Measurements from ENCODE around the gene PVR. TPM values are rescaled to one million over a fixed set of nuclear protein-coding genes. Genes with fewer than 3 reads are reported as not detected.
"Not testable (repeated sequence)": the region's sequence is repeated elsewhere in the genome, so short reads cannot be mapped to it uniquely, and the experiment has no call there.

Gene PVR
- total and polyA plus RNA-seq, 10 of the 15 experiments (the other 5 are each of a cell fraction or from before 2014, with no cell fraction given): 0.07 to 4.0 (median 1.9) TPM

GRCh38 chr19:44628793-44629192 lies 14.9 kb upstream of the PVR start:
- in situ Hi-C loops (cut with MboI): no loop called here
- TF ChIP-seq EZH2 (IDR thresholded peaks at IDR 0.05; ENCODE audit: borderline replicate concordance, control insufficient read depth, low read depth, low read length) (no peak), KAT2A (conservative IDR thresholded peaks at IDR 0.05; ENCODE audit: control insufficient read depth, low read depth, low read length) (no peak), FOXK2 (IDR thresholded peaks at IDR 0.05) (no peak), TCF7 (IDR thresholded peaks at IDR 0.05; ENCODE audit: borderline replicate concordance) (no peak), IKZF2 (IDR thresholded peaks at IDR 0.05) (no peak), BACH1 (IDR thresholded peaks at IDR 0.05; ENCODE audit: borderline replicate concordance) (no peak)
- TF ChIP-seq, protein P1, sequence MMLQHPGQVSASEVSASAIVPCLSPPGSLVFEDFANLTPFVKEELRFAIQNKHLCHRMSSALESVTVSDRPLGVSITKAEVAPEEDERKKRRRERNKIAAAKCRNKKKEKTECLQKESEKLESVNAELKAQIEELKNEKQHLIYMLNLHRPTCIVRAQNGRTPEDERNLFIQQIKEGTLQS (IDR thresholded peaks at IDR 0.05; ENCODE audit: borderline replicate concordance, extremely low read depth, low read depth, low read length): no peak
- TF ChIP-seq, protein P2, sequence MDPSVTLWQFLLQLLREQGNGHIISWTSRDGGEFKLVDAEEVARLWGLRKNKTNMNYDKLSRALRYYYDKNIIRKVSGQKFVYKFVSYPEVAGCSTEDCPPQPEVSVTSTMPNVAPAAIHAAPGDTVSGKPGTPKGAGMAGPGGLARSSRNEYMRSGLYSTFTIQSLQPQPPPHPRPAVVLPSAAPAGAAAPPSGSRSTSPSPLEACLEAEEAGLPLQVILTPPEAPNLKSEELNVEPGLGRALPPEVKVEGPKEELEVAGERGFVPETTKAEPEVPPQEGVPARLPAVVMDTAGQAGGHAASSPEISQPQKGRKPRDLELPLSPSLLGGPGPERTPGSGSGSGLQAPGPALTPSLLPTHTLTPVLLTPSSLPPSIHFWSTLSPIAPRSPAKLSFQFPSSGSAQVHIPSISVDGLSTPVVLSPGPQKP (IDR thresholded peaks at IDR 0.05; ENCODE audit: low read depth, low read length): no peak
- POLR2A ChIA-PET: no interaction called here
- RAD21 ChIA-PET (ENCODE audit: unreplicated experiment): no interaction called here
- Histone ChIP-seq H3K27me3 (replicated peaks in 1 of 2; ENCODE audit: control insufficient read depth in 2 of 2, insufficient read depth in 2 of 2, low read length in 1 of 2) (no peaks in the 10 kb centered on the region), H3K9ac (ENCODE audit: control insufficient read depth, insufficient read depth, low read length) (no peak overlapping the region), H3K4me2 (ENCODE audit: control insufficient read depth, insufficient read depth) (no peak overlapping the region), H3K27ac (ENCODE audit: control insufficient read depth, insufficient read depth) (no peak overlapping the region), H3K4me3 (no peak overlapping the region), H3K9me3 (replicated peaks; ENCODE audit: control insufficient read depth, insufficient read depth, low read length) (no peaks in the 10 kb centered on the region; the same call in 2 of the 3 replicates), H3K36me3 (ENCODE audit: control insufficient read depth in 2 of 2, insufficient read depth in 2 of 2, low read length in 1 of 2) (no peaks in the 10 kb centered on the region), H2AFZ (ENCODE audit: control insufficient read depth, low read depth, low read length) (no peak overlapping the region), H3K79me2 (ENCODE audit: control insufficient read depth, insufficient read depth, low read length) (no peaks in the 10 kb centered on the region), H4K20me1 (ENCODE audit: control insufficient read depth, insufficient read depth) (no peaks in the 10 kb centered on the region), H3K4me1 (ENCODE audit: control insufficient read depth, insufficient read depth, low read length) (no peaks in the 10 kb centered on the region)
- CTCF ChIA-PET: no interaction called here
- ATAC-seq: no peak
- no peak for DNase-seq (ENCODE audit: low read depth, low spot score)
- SMC1A ChIA-PET (ENCODE audit: uncharacterized antibody, unreplicated experiment): no interaction called here
- 0% methylated on average over 3 of the region's 3 CpGs for WGBS (ENCODE audit: insufficient coverage, insufficient replicate concordance, low lambda C conversion rate, missing lambda C conversion rate)
- intact Hi-C loops (cut with micrococcal nuclease; ENCODE audit: unreplicated experiment): no loop called here
- no peak for FAIRE-seq
- no TSS peak for BruUV-seq (replicated peaks)

GRCh38 chr19:44631611-44632010 lies 12.1 kb upstream of the PVR start:
- WGBS (ENCODE audit: insufficient coverage, insufficient replicate concordance, low lambda C conversion rate, missing lambda C conversion rate): 13% methylated on average over 8 of the region's 8 CpGs
- POLR2A ChIA-PET; BruUV-seq (replicated peaks): not testable (repeated sequence)

GRCh38 chr19:44634058-44634457 lies 9.7 kb upstream of the PVR start:
- intact Hi-C loops (cut with micrococcal nuclease; ENCODE audit: unreplicated experiment); FAIRE-seq; DNase-seq (ENCODE audit: low read depth, low spot score); BruUV-seq (replicated peaks); H3K79me2 ChIP-seq (ENCODE audit: control insufficient read depth, insufficient read depth, low read length); H4K20me1 ChIP-seq (ENCODE audit: control insufficient read depth, insufficient read depth); H3K9me3 ChIP-seq (replicated peaks; ENCODE audit: control insufficient read depth, insufficient read depth, low read length); H3K36me3 ChIP-seq (ENCODE audit: control insufficient read depth in 2 of 2, insufficient read depth in 2 of 2, low read length in 1 of 2); H3K27me3 ChIP-seq (replicated peaks in 1 of 2; ENCODE audit: control insufficient read depth in 2 of 2, insufficient read depth in 2 of 2, low read length in 1 of 2); SMC1A ChIA-PET (ENCODE audit: uncharacterized antibody, unreplicated experiment); CTCF ChIA-PET; RAD21 ChIA-PET (ENCODE audit: unreplicated experiment); H3K4me2 ChIP-seq (ENCODE audit: control insufficient read depth, insufficient read depth); H3K4me1 ChIP-seq (ENCODE audit: control insufficient read depth, insufficient read depth, low read length); in situ Hi-C loops (cut with MboI); H3K4me3 ChIP-seq; H3K27ac ChIP-seq (ENCODE audit: control insufficient read depth, insufficient read depth); H2AFZ ChIP-seq (ENCODE audit: control insufficient read depth, low read depth, low read length); POLR2A ChIA-PET; ATAC-seq; H3K9ac ChIP-seq (ENCODE audit: control insufficient read depth, insufficient read depth, low read length): not testable (repeated sequence)
- WGBS (ENCODE audit: insufficient coverage, insufficient replicate concordance, low lambda C conversion rate, missing lambda C conversion rate): 69% methylated on average over 5 of the region's 5 CpGs

More at GRCh38 chr19:44631611-44632010, 12.1 kb upstream of the PVR start:
- H3K27ac ChIP-seq (ENCODE audit: control insufficient read depth, insufficient read depth); DNase-seq (ENCODE audit: low read depth, low spot score); H2AFZ ChIP-seq (ENCODE audit: control insufficient read depth, low read depth, low read length); FAIRE-seq; H3K27me3 ChIP-seq (replicated peaks in 1 of 2; ENCODE audit: control insufficient read depth in 2 of 2, insufficient read depth in 2 of 2, low read length in 1 of 2); H3K9ac ChIP-seq (ENCODE audit: control insufficient read depth, insufficient read depth, low read length); RAD21 ChIA-PET (ENCODE audit: unreplicated experiment); H3K4me3 ChIP-seq; SMC1A ChIA-PET (ENCODE audit: uncharacterized antibody, unreplicated experiment); H3K4me1 ChIP-seq (ENCODE audit: control insufficient read depth, insufficient read depth, low read length); H3K9me3 ChIP-seq (replicated peaks; ENCODE audit: control insufficient read depth, insufficient read depth, low read length); H3K79me2 ChIP-seq (ENCODE audit: control insufficient read depth, insufficient read depth, low read length); H4K20me1 ChIP-seq (ENCODE audit: control insufficient read depth, insufficient read depth); H3K36me3 ChIP-seq (ENCODE audit: control insufficient read depth in 2 of 2, insufficient read depth in 2 of 2, low read length in 1 of 2); H3K4me2 ChIP-seq (ENCODE audit: control insufficient read depth, insufficient read depth); ATAC-seq; in situ Hi-C loops (cut with MboI); intact Hi-C loops (cut with micrococcal nuclease; ENCODE audit: unreplicated experiment): not testable (repeated sequence)
- CTCF ChIA-PET: interaction anchor here (0.7 kb wide), 1 partner anchor 217 kb away, joined by 3 read pairs; no protein-coding TSS in a partner anchor
